Activated CD4-positive, alpha-beta memory T cell treated with anti-CD3 and anti-CD28 coated beads for 36 hours (primary cell): ENCODE measurements around the gene TASOR. TPM values are rescaled to one million over a fixed set of nuclear protein-coding genes. Genes with fewer than 3 reads are reported as not detected.
"Not testable (repeated sequence)": the region's sequence is repeated elsewhere in the genome, so short reads cannot be mapped to it uniquely, and the experiment has no call there.

ENCODE experiments used
- CTCF ChIA-PET: fragments of 350-600 bp; sonication (Branson Sonifier 250); formaldehyde crosslinking; loops from one replicate; lab custom pipeline; 2021; ENCODE audit warnings: antibody characterized with exemption, inconsistent platforms; lab: Charles Lee
- POLR2A ChIA-PET: fragments of 350-600 bp; sonication (Branson Sonifier 250); formaldehyde crosslinking; loops from one replicate; lab custom pipeline; 2021; ENCODE audit warnings: antibody characterized with exemption; lab: Charles Lee
- DNase-seq: peaks from one replicate; pipeline ENCODE4 v3.0.0-alpha.2; 2020
- H3K27ac Mint-ChIP-seq: one replicate; pipeline ENCODE4 v1.8.0; 2021; ENCODE audit warnings: mixed read lengths
- H3K27me3 Mint-ChIP-seq: one replicate; pipeline ENCODE4 v1.8.0; 2021; ENCODE audit warnings: mixed read lengths
- H3K36me3 Mint-ChIP-seq: one replicate; pipeline ENCODE4 v1.8.0; 2021; ENCODE audit warnings: mixed read lengths
- H3K4me1 Mint-ChIP-seq: one replicate; pipeline ENCODE4 v1.8.0; 2021; ENCODE audit warnings: low read depth, mixed read lengths
- H3K4me3 Mint-ChIP-seq: one replicate; pipeline ENCODE4 v1.8.0; 2021; ENCODE audit warnings: mild to moderate bottlenecking, mixed read lengths
- H3K9me3 Mint-ChIP-seq: one replicate; pipeline ENCODE4 v1.8.0; 2021; ENCODE audit warnings: mixed read lengths
- intact Hi-C: fragments of 100-400 bp; cut with micrococcal nuclease; formaldehyde crosslinking; loops from one replicate; pipeline ENCODE4 v1.15.1; 2023
- total RNA-seq, 2 experiments: library from RNA; stranded (reverse); gene quantifications; one replicate each; pipeline ENCODE4 v1.2.3, GENCODE V29; 2021

Gene TASOR
- total RNA-seq, result 10 to 100 TPM; 71.8 to 81.3 TPM

DNA sequence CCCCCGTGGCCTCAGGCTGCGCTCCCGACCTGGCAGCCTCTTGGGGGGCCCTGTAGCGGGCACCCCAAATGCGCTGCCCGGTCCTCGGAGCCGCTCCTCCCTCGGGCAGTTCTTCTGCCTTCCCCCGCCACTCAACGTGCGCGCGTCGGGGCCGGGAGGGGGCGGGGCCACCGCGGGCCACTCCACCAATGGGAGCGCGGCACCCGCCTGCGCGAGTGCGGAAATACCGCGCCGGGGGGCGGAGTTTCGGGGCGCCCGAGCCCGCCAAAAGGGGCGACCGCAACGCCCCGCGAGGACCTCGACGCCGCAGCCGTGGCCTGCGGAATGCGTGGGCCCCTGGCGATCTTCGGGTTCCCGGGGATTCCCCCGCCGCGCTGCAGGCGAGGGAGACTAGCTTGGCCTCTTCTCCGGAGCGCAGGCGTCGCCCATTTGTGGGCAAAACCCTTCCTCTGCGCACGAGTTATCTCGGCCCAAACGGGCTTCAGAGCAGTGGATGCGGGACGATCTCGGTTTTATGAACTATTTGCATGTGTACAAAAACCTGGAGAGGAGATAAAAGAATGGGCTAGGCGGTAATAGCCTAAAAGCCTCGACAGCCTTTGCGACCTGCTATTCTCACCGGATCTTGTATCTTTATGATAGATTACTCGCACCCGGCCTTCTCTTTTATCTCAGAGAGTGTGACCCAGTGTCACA is at the start of gene TASOR:
Gene TASOR, minus strand, starts transcription at position 144 of the 696 bp plus-strand sequence. CDS start 259 bp downstream, outside the sequence.
- Mint-ChIP-seq H3K4me3 (peak within 1 kb of the TSS; percentile 97), H3K27me3 (no peaks in the 10 kb centered on the region), H3K4me1 (peaks cover 32% of the 10 kb centered on the region), H3K36me3 (peaks cover 36% of the 10 kb centered on the region), H3K9me3 (peaks cover 4% of the 10 kb centered on the region), H3K27ac (peak within 1 kb of the TSS; percentile 97)
- POLR2A ChIA-PET, result interaction anchor here (1.2 to 2.4 kb wide), 8 partner anchors 9 to 298 kb away, joined by 3 to 14 read pairs (median 6); partner anchors contain the start of gene ARHGEF3
- CTCF ChIA-PET, result interaction anchor here (1.1 to 2.1 kb wide), 2 partner anchors 10 to 116 kb away, joined by 3 to 9 read pairs; no protein-coding TSS in a partner anchor
- peak; percentile 90 for DNase-seq
- intact Hi-C loops, result loop anchor here (10.0 kb wide), 1 partner anchor 542 kb away; the partner anchor contains the start of gene APPL1

DNA sequence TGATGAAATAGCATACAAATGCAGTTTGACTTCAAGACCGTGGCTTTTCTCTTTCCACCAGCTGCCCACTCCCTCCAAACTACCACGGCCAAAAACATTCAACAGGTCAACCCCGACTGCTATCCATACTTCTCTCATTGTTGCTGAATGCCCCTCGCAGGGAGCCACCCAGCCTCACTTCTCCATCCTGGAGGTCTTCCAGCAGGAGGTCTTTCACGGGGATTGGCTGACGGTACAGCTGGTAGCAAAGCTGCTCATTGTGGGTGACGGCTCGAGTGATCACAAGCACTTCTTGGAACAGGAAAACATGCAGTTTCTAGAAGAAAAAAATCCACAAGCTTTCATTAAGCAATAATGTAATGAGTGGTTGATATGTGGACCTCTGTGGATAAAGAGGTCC is 49.0 kb upstream of the TASOR start:
- CTCF ChIA-PET, result no interaction called here
- no peaks in the 10 kb centered on the region for H3K27me3 Mint-ChIP-seq
- peaks cover 57% of the 10 kb centered on the region for H3K36me3 Mint-ChIP-seq
- no peak for DNase-seq
- no peak overlapping the region for H3K4me3 Mint-ChIP-seq
- H3K27ac Mint-ChIP-seq, result peak overlapping the region; percentile 6
- POLR2A ChIA-PET, result no interaction called here
- H3K9me3 Mint-ChIP-seq, result peaks cover 2% of the 10 kb centered on the region
- intact Hi-C loops, result no loop called here
- H3K4me1 Mint-ChIP-seq, result peaks cover 31% of the 10 kb centered on the region

DNA sequence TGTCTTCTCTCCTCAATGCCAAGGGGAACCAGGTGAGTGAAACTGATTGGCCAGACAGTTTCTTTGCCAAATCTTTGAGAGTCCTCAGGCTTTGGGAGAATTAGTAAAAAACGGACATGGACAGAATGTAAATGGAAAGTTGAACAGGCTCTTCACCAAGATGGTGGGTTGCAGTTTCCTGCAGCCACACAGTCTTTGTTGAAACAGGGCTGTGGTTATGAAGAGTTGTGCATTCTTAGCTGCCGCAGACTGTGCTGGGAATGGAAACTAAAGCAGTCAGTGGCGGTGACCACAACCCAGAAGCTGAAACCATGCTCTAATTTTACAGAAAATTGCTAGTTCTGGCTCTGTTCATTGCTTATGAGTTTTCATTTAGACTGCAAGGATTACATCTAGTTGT is 42.1 kb upstream of the TASOR start:
- peaks cover 51% of the 10 kb centered on the region for H3K36me3 Mint-ChIP-seq
- peak overlapping the region; percentile 52 for H3K4me3 Mint-ChIP-seq
- peak overlapping the region; percentile 83 for H3K27ac Mint-ChIP-seq
- ChIA-PET CTCF (interaction anchor here (0.6 to 2.9 kb wide), 5 partner anchors 29 to 264 kb away, joined by 3 to 46 read pairs (median 6); partner anchors contain the start of gene ARHGEF3), POLR2A (interaction anchor here (1.0 to 2.3 kb wide), 6 partner anchors 10 to 144 kb away, joined by 3 to 14 read pairs (median 4); partner anchors contain the start of gene ARHGEF3)
- no peaks in the 10 kb centered on the region for H3K9me3 Mint-ChIP-seq
- intact Hi-C loops, result loop anchor here (1.0 to 2.0 kb wide), 3 partner anchors 28 to 75 kb away; no protein-coding TSS in a partner anchor
- no peaks in the 10 kb centered on the region for H3K27me3 Mint-ChIP-seq
- peaks cover 32% of the 10 kb centered on the region for H3K4me1 Mint-ChIP-seq
- peak; percentile 86 for DNase-seq

DNA sequence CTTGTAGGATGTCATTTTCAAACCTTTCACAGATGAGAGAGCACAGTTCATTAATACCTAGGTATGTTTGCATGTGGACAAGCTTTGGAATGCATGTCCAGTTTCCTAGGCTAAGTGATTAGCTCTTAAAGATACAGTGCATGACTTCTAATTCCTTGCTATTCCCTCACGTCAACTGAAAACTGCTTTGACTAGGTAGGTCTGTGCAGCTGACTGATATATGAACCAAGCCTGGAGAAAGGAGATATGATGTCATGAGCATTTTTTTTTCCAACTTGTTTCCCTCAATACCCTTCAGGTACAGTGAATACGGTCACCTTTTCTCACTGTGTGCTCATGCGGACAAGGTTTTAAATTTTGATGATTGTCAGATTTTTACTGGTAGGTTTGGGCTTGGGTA is 41.6 kb upstream of the TASOR start:
- no peaks in the 10 kb centered on the region for H3K9me3 Mint-ChIP-seq
- H3K27me3 Mint-ChIP-seq, result no peaks in the 10 kb centered on the region
- H3K36me3 Mint-ChIP-seq, result peaks cover 49% of the 10 kb centered on the region
- peak overlapping the region; percentile 83 for H3K27ac Mint-ChIP-seq
- no peak for DNase-seq
- intact Hi-C loops, result loop anchor here (1.0 to 2.0 kb wide), 3 partner anchors 29 to 76 kb away; no protein-coding TSS in a partner anchor
- ChIA-PET CTCF (interaction anchor here (0.6 to 2.9 kb wide), 7 partner anchors 11 to 264 kb away, joined by 3 to 46 read pairs (median 4); partner anchors contain the start of gene ARHGEF3), POLR2A (interaction anchor here (1.0 to 2.3 kb wide), 6 partner anchors 11 to 144 kb away, joined by 3 to 14 read pairs (median 4); partner anchors contain the start of gene ARHGEF3)
- H3K4me3 Mint-ChIP-seq, result peak overlapping the region; percentile 24
- H3K4me1 Mint-ChIP-seq, result peaks cover 32% of the 10 kb centered on the region

- Mint-ChIP-seq H3K36me3 (peaks cover 22% of the 10 kb centered on the region), H3K9me3 (peaks cover 2% of the 10 kb centered on the region), H3K27me3 (no peaks in the 10 kb centered on the region), H3K27ac (no peak overlapping the region), H3K4me1 (peaks cover 29% of the 10 kb centered on the region), H3K4me3 (no peak overlapping the region)
- POLR2A ChIA-PET, result no interaction called here
- intact Hi-C loops, result no loop called here
- CTCF ChIA-PET, result interaction anchor here (0.9 to 2.2 kb wide), 3 partner anchors 18 to 268 kb away, joined by 3 to 8 read pairs (median 3); no protein-coding TSS in a partner anchor
- DNase-seq, result no peak
Observed at GRCh38 chr3:56720849-56721248, 37.8 kb upstream of the TASOR start.

- H3K4me1 Mint-ChIP-seq, result peaks cover 14% of the 10 kb centered on the region
- H3K27me3 Mint-ChIP-seq, H3K36me3 Mint-ChIP-seq, POLR2A ChIA-PET, H3K9me3 Mint-ChIP-seq, H3K4me3 Mint-ChIP-seq, intact Hi-C loops, H3K27ac Mint-ChIP-seq, DNase-seq: not testable (repeated sequence)
- CTCF ChIA-PET, result interaction anchor here (1.2 kb wide), 1 partner anchor 16 kb away, joined by 3 read pairs; no protein-coding TSS in a partner anchor
Observed at GRCh38 chr3:56718809-56719208, 35.7 kb upstream of the TASOR start.

DNA sequence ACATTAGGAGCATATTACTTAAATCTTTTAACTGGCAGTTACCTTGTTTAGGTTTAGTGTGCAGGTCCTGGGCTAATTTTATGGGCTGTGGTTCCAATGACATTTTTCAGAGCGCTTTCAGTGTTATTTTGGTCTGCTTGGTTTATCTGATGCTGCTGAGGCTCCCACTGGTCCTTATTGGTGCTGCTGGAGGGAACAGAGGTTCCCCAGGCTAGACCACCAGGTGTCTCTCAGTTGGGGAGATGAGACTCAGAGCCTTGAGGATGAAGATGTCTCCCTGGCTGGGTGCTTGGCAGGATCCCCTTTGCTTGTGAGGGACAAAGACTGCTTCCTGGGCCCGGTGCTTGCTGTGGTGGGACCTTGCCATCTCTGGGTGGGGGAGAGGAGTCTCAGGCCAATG is 28.3 kb upstream of the TASOR start:
- POLR2A ChIA-PET, result no interaction called here
- no peak overlapping the region for H3K27ac Mint-ChIP-seq
- CTCF ChIA-PET, result interaction anchor here (1.4 kb wide), 1 partner anchor 88 kb away, joined by 7 read pairs; no protein-coding TSS in a partner anchor
- H3K9me3 Mint-ChIP-seq, result peaks cover 7% of the 10 kb centered on the region
- DNase-seq, result no peak
- H3K4me1 Mint-ChIP-seq, result peaks cover 3% of the 10 kb centered on the region
- intact Hi-C loops, result loop anchor here (5.0 kb wide), 1 partner anchor 41 kb away; no protein-coding TSS in a partner anchor
- H3K27me3 Mint-ChIP-seq, result no peaks in the 10 kb centered on the region
- no peak overlapping the region for H3K4me3 Mint-ChIP-seq
- no peaks in the 10 kb centered on the region for H3K36me3 Mint-ChIP-seq

GRCh38 chr3:56707412-56707811 is 24.3 kb upstream of the TASOR start:
- CTCF ChIA-PET, result interaction anchor here (0.7 to 3.1 kb wide), 8 partner anchors 81 to 288 kb away, joined by 3 to 38 read pairs (median 5); partner anchors contain the start of gene ARHGEF3
- H3K27me3 Mint-ChIP-seq, H3K27ac Mint-ChIP-seq, POLR2A ChIA-PET, intact Hi-C loops, H3K9me3 Mint-ChIP-seq, H3K36me3 Mint-ChIP-seq, H3K4me3 Mint-ChIP-seq: not testable (repeated sequence)
- H3K4me1 Mint-ChIP-seq, result peaks cover 11% of the 10 kb centered on the region
- peak; percentile 51 for DNase-seq

DNA sequence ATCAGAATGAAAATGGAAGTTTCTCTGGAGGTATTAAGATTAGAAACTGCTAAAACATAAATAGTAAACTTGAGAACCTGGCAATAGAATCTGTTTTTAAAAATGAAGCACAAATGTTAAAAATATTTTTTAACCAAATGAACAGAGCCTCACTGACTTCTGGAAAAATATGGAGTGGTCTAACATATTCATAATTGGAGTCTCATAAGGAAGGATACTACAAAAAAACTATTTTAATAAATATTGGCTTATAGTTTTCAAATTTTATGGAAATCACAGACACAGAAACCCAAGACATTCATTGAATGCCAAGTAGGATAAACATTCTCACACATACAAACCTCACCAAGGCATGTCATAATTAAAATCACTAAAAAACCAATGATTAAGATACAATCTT is 23.6 kb upstream of the TASOR start:
- Mint-ChIP-seq H3K4me3 (no peak overlapping the region), H3K9me3 (no peaks in the 10 kb centered on the region), H3K4me1 (peaks cover 11% of the 10 kb centered on the region), H3K27me3 (no peaks in the 10 kb centered on the region), H3K36me3 (no peaks in the 10 kb centered on the region), H3K27ac (no peak overlapping the region)
- no peak for DNase-seq
- ChIA-PET CTCF (interaction anchor here (7.4 kb wide), 2 partner anchors 93 to 282 kb away, joined by 244 to 282 read pairs; partner anchors contain the start of gene ARHGEF3), POLR2A (no interaction called here)
- intact Hi-C loops, result no loop called here

DNA sequence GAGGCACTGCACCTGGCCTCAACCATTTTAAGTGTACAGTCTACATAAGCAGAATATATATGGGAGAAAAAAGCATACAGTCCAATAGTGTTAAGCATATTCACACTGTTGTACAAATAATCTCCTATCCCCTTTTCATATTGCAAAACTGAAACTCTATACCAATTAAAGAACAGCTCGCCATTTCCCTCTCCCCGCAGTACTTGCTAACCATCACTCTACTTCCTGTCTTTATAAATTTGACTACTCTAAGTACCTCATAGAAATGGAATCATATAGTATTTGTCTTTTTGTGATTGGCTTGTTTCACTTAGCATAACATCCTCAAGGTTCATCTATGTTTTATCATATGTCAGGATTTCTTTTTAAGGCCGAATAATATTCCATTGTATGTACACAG is 21.6 kb upstream of the TASOR start:
- Mint-ChIP-seq H3K4me3 (no peak overlapping the region), H3K27ac (no peak overlapping the region), H3K27me3 (no peaks in the 10 kb centered on the region), H3K36me3 (no peaks in the 10 kb centered on the region), H3K9me3 (no peaks in the 10 kb centered on the region), H3K4me1 (peaks cover 11% of the 10 kb centered on the region)
- intact Hi-C loops, result loop anchor here (5.0 kb wide), 2 partner anchors 153 to 213 kb away; no protein-coding TSS in a partner anchor
- ChIA-PET POLR2A (interaction anchor here (0.6 to 3.7 kb wide), 4 partner anchors 62 to 278 kb away, joined by 3 to 23 read pairs (median 4); no protein-coding TSS in a partner anchor), CTCF (interaction anchor here (1.0 to 7.4 kb wide), 5 partner anchors 49 to 291 kb away, joined by 3 to 282 read pairs (median 9); partner anchors contain the start of gene ARHGEF3)
- DNase-seq, result no peak

GRCh38 chr3:56702490-56703315 is 19.6 kb upstream of the TASOR start:
- Mint-ChIP-seq H3K4me1 (peaks cover 11% of the 10 kb centered on the region), H3K36me3 (no peaks in the 10 kb centered on the region), H3K27me3 (no peaks in the 10 kb centered on the region), H3K27ac (no peak overlapping the region), H3K4me3 (no peak overlapping the region), H3K9me3 (no peaks in the 10 kb centered on the region)
- CTCF ChIA-PET, result interaction anchor here (0.5 to 7.4 kb wide), 47 partner anchors 8 to 1938 kb away, joined by 3 to 282 read pairs (median 3); partner anchors contain the start of gene ARHGEF3
- POLR2A ChIA-PET, result interaction anchor here (0.5 to 3.7 kb wide), 5 partner anchors 96 to 286 kb away, joined by 3 to 23 read pairs (median 3); no protein-coding TSS in a partner anchor
- peak; percentile 36 for DNase-seq
- intact Hi-C loops, result loop anchor here (1.0 to 5.0 kb wide), 5 partner anchors 97 to 287 kb away; no protein-coding TSS in a partner anchor
